IgD-negative memory B cell (primary cell): ENCODE measurements around the gene TBX1. TPM values are rescaled to one million over a fixed set of nuclear protein-coding genes. Genes with fewer than 3 reads are reported as not detected.
"Not testable (repeated sequence)": the region's sequence is repeated elsewhere in the genome, so short reads cannot be mapped to it uniquely, and the experiment has no call there.

Experiments used
- H3K27ac Mint-ChIP-seq, 3 donors: one replicate each; pipeline ENCODE4 v1.8.0; 2020 to 2022; ENCODE audit warnings: mild to moderate bottlenecking in 3 of 3, mixed read lengths in 3 of 3, moderate library complexity in 1 of 3
- H3K27me3 Mint-ChIP-seq: one replicate; pipeline ENCODE4 v1.8.0; 2021; ENCODE audit warnings: mixed read lengths
- H3K36me3 Mint-ChIP-seq: one replicate; pipeline ENCODE4 v1.8.0; 2020; ENCODE audit warnings: mild to moderate bottlenecking, mixed read lengths
- H3K4me1 Mint-ChIP-seq, 3 donors: one replicate each; pipeline ENCODE4 v1.8.0; 2020 to 2022; ENCODE audit warnings: mixed read lengths in 3 of 3, mild to moderate bottlenecking in 1 of 3
- H3K4me3 Mint-ChIP-seq, 4 donors: one replicate each; pipeline ENCODE4 v1.8.0; 2020 to 2022; ENCODE audit warnings: mild to moderate bottlenecking in 4 of 4, mixed read lengths in 4 of 4, moderate library complexity in 3 of 4
- H3K9me3 Mint-ChIP-seq, 3 donors: one replicate each; pipeline ENCODE4 v1.8.0; 2020 to 2021; ENCODE audit warnings: mixed read lengths in 3 of 3, mild to moderate bottlenecking in 1 of 3
- polyA plus RNA-seq: library from polyadenylated mRNA; unstranded; fragments of 300-500 nt; fragmentation: Illumina TruSeq; gene quantifications from one replicate; pipeline ENCODE4 v1.2.3, GENCODE V29; 2021

TBX1 gene
- polyA plus RNA-seq, 1 donor from 2014 or later, result not detected

- Mint-ChIP-seq H3K4me3 (no peak overlapping the region), H3K9me3 (peaks cover 0 to 1% (median 0%) of the 10 kb centered on the region in 3 donors), H3K27me3 (peaks cover 26% of the 10 kb centered on the region), H3K4me1 (peaks cover 4 to 7% (median 5%) of the 10 kb centered on the region in 3 donors), H3K27ac (no peak overlapping the region), H3K36me3 (peaks cover 2% of the 10 kb centered on the region)
Observed at GRCh38 chr22:19784384-19785175, 24.0 kb downstream of the TBX1 start.

- H3K9me3 Mint-ChIP-seq, result peaks cover 0 to 4% (median 0%) of the 10 kb centered on the region in 3 donors
- no peak overlapping the region for H3K4me3 Mint-ChIP-seq
- H3K27me3 Mint-ChIP-seq, result peaks cover 16% of the 10 kb centered on the region
- no peak overlapping the region for H3K27ac Mint-ChIP-seq
- H3K36me3 Mint-ChIP-seq, result peaks cover 9% of the 10 kb centered on the region
- peaks cover 0 to 1% (median 0%) of the 10 kb centered on the region in 3 donors for H3K4me1 Mint-ChIP-seq
Observed at GRCh38 chr22:19785461-19786263, 25.1 kb downstream of the TBX1 start.

- Mint-ChIP-seq H3K27me3 (peaks cover 16% of the 10 kb centered on the region), H3K9me3 (peaks cover 0 to 7% (median 0%) of the 10 kb centered on the region in 3 donors), H3K4me3 (no peak overlapping the region), H3K27ac (no peak overlapping the region), H3K4me1 (no peaks in the 10 kb centered on the region), H3K36me3 (peaks cover 12% of the 10 kb centered on the region)
Observed at GRCh38 chr22:19786264-19786585, 25.6 kb downstream of the TBX1 start.

- no peak overlapping the region for H3K4me3 Mint-ChIP-seq
- peaks cover 12% of the 10 kb centered on the region for H3K27me3 Mint-ChIP-seq
- peaks cover 2 to 11% (median 4%) of the 10 kb centered on the region in 3 donors for H3K9me3 Mint-ChIP-seq
- no peaks in the 10 kb centered on the region for H3K4me1 Mint-ChIP-seq
- H3K36me3 Mint-ChIP-seq, result peaks cover 20% of the 10 kb centered on the region
- H3K27ac Mint-ChIP-seq, result no peak overlapping the region
Observed at GRCh38 chr22:19786959-19787848, 26.6 kb downstream of the TBX1 start.

- Mint-ChIP-seq H3K4me1 (no peaks in the 10 kb centered on the region), H3K27me3 (peaks cover 12% of the 10 kb centered on the region), H3K4me3 (no peak overlapping the region), H3K36me3 (peaks cover 20% of the 10 kb centered on the region), H3K9me3 (peaks cover 2 to 12% (median 4%) of the 10 kb centered on the region in 3 donors), H3K27ac (no peak overlapping the region)
Observed at GRCh38 chr22:19787849-19788141, 27.2 kb downstream of the TBX1 start.

GRCh38 chr22:19788661-19789225 lies 28.2 kb downstream of the TBX1 start:
- H3K4me1 Mint-ChIP-seq, result no peaks in the 10 kb centered on the region
- H3K27ac Mint-ChIP-seq, result no peak overlapping the region
- peaks cover 6 to 12% (median 9%) of the 10 kb centered on the region in 3 donors for H3K9me3 Mint-ChIP-seq
- no peak overlapping the region for H3K4me3 Mint-ChIP-seq
- H3K27me3 Mint-ChIP-seq, result peaks cover 3% of the 10 kb centered on the region
- H3K36me3 Mint-ChIP-seq, result peaks cover 25% of the 10 kb centered on the region

DNA sequence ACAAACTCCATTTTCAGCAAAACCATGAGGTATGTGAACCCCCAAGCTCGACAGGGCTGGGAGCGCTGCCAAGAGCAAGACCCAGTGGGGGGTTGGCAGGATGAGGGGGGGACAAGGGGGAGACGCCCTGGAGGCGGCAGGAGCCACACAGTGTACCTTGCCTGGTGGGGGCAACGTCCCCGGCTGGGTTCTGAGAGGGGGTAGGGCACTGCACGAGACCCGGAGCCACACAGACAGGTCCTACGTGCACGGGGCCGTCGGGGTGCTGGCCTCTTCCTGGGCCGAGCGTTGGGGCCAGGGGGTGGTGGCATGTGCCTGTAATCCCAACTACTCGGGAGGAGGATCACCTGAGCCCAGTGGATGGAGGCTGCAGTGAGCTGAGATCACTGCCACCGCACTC lies 28.8 kb downstream of the TBX1 start:
- no peaks in the 10 kb centered on the region for H3K4me1 Mint-ChIP-seq
- H3K27me3 Mint-ChIP-seq, result no peaks in the 10 kb centered on the region
- H3K9me3 Mint-ChIP-seq, result peaks cover 6 to 16% (median 9%) of the 10 kb centered on the region in 3 donors
- H3K4me3 Mint-ChIP-seq, result no peak overlapping the region
- H3K36me3 Mint-ChIP-seq, result peaks cover 27% of the 10 kb centered on the region
- H3K27ac Mint-ChIP-seq, result no peak overlapping the region

- Mint-ChIP-seq H3K4me1 (no peaks in the 10 kb centered on the region), H3K27ac (no peak overlapping the region), H3K27me3 (no peaks in the 10 kb centered on the region), H3K9me3 (peaks cover 6 to 16% (median 9%) of the 10 kb centered on the region in 3 donors), H3K4me3 (no peak overlapping the region), H3K36me3 (peaks cover 28% of the 10 kb centered on the region)
Observed at GRCh38 chr22:19789828-19790227, 29.2 kb downstream of the TBX1 start.

DNA sequence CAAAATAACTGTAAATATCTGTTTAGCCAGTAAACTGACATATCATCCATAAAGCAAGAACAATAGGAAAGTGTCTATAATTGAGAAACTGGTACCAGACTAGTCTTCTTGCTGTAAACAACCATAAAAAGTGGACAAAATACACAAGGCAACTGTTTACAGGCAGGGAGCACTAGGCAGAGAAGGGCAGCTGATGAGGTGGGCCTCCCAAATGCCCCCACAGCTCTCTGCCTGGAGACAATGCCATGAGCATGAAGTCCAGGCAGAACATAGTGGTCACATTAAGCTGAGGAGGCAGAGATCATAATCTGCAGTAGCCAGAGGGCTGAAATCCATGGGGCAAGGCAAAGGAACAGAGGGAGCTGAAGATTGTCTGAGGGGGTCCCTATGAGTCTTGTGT lies 30.7 kb downstream of the TBX1 start:
- peaks cover 6 to 16% (median 9%) of the 10 kb centered on the region in 3 donors for H3K9me3 Mint-ChIP-seq
- no peak overlapping the region for H3K4me3 Mint-ChIP-seq
- no peaks in the 10 kb centered on the region for H3K27me3 Mint-ChIP-seq
- peaks cover 28% of the 10 kb centered on the region for H3K36me3 Mint-ChIP-seq
- no peaks in the 10 kb centered on the region for H3K4me1 Mint-ChIP-seq
- H3K27ac Mint-ChIP-seq, result no peak overlapping the region

GRCh38 chr22:19791894-19792293 lies 31.3 kb downstream of the TBX1 start:
- Mint-ChIP-seq H3K4me1 (no peaks in the 10 kb centered on the region), H3K4me3 (peak overlapping the region in 1 of 4 donors; percentile 77), H3K27ac (no peak overlapping the region), H3K9me3 (peaks cover 6 to 16% (median 9%) of the 10 kb centered on the region in 3 donors), H3K27me3 (no peaks in the 10 kb centered on the region), H3K36me3 (peaks cover 31% of the 10 kb centered on the region)

- peaks cover 31% of the 10 kb centered on the region for H3K36me3 Mint-ChIP-seq
- H3K27ac Mint-ChIP-seq, H3K4me1 Mint-ChIP-seq, H3K27me3 Mint-ChIP-seq: not testable (repeated sequence)
- H3K9me3 Mint-ChIP-seq, result peaks cover 6 to 16% (median 9%) of the 10 kb centered on the region in 3 donors
- peak overlapping the region in 1 of 4 donors; percentile 69 for H3K4me3 Mint-ChIP-seq
Observed at GRCh38 chr22:19792383-19792896, 31.9 kb downstream of the TBX1 start.

- H3K27ac Mint-ChIP-seq, result no peak overlapping the region
- H3K4me3 Mint-ChIP-seq, result no peak overlapping the region
- H3K9me3 Mint-ChIP-seq, result peaks cover 6 to 16% (median 9%) of the 10 kb centered on the region in 3 donors
- H3K36me3 Mint-ChIP-seq, result peaks cover 31% of the 10 kb centered on the region
- H3K27me3 Mint-ChIP-seq, result no peaks in the 10 kb centered on the region
- H3K4me1 Mint-ChIP-seq, result no peaks in the 10 kb centered on the region
Observed at GRCh38 chr22:19793161-19793560, 32.6 kb downstream of the TBX1 start.

- Mint-ChIP-seq H3K4me1 (no peaks in the 10 kb centered on the region), H3K9me3 (peaks cover 6 to 16% (median 9%) of the 10 kb centered on the region in 3 donors), H3K4me3 (no peak overlapping the region), H3K27me3 (no peaks in the 10 kb centered on the region), H3K36me3 (peaks cover 31% of the 10 kb centered on the region), H3K27ac (no peak overlapping the region)
Observed at GRCh38 chr22:19793661-19794310, 33.2 kb downstream of the TBX1 start.

DNA sequence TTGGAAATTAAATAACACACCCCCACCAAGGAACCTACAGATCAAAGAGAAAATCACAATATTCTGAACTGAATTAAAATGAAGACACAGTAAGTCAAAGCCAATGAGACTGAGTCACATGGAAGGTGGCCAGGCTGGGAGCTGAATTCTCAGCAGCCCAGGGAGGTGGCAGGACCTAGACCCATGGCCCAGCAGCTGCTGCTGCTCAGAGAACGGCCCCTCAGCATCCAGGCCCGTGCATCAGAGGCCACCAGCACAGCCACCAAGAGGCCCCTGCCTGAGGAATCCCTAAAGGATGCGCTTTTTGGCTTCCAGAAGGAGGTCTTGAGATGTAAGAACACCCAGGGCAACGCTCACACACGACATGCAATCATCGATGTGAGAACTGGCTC lies 35.0 kb downstream of the TBX1 start:
- Mint-ChIP-seq H3K4me1 (no peaks in the 10 kb centered on the region), H3K4me3 (no peak overlapping the region), H3K36me3 (peaks cover 24% of the 10 kb centered on the region), H3K9me3 (peaks cover 6 to 12% (median 9%) of the 10 kb centered on the region in 3 donors), H3K27me3 (no peaks in the 10 kb centered on the region), H3K27ac (peak overlapping the region in 1 of 3 donors; percentile 73)
